HCT116 (cell line): ENCODE measurements around the gene VARS1.
"Not testable (repeated sequence)": the region's sequence is repeated elsewhere in the genome, so short reads cannot be mapped to it uniquely, and the experiment has no call there.

Experiments used
- CEBPB ChIP-seq: IDR thresholded peaks from 2 replicates; pipeline ENCODE4 v1.6.1; 2012; ENCODE audit warnings: low read depth
- CTCF ChIP-seq, 3 experiments: fragments of 200-600 bp in 1 of 3; sonication (generic) in 1 of 3; IDR thresholded peaks in 2 of 3; conservative IDR thresholded peaks in 1 of 3; 2 replicates each; pipeline ENCODE4 v1.5.1; 2012 to 2017; ENCODE audit warnings: low read depth in 2 of 3, low read length in 2 of 3, antibody characterized with exemption in 1 of 3, borderline replicate concordance in 1 of 3, control low read depth in 1 of 3, mild to moderate bottlenecking in 1 of 3, mixed read lengths in 1 of 3, mixed run types in 1 of 3, moderate library complexity in 1 of 3; ENCODE audit not compliant: insufficient read depth in 1 of 3
- EZH2 ChIP-seq: fragments of 200-600 bp; sonication (generic); IDR thresholded peaks from 2 replicates; pipeline ENCODE4 v1.6.1; 2017; ENCODE audit warnings: antibody characterized with exemption, mixed run types
- EZH2phosphoT487 ChIP-seq: fragments of 200-600 bp; IDR thresholded peaks from 2 replicates; pipeline ENCODE4 v1.6.1; 2018; ENCODE audit warnings: antibody characterized with exemption, borderline replicate concordance
- FOSL1 ChIP-seq: IDR thresholded peaks from 2 replicates; pipeline ENCODE4 v1.6.1; 2012; ENCODE audit warnings: low read depth
- POLR2A ChIP-seq: IDR thresholded peaks from 2 replicates; pipeline ENCODE4 v1.7.0; 2011; ENCODE audit warnings: borderline replicate concordance; ENCODE audit not compliant: insufficient read depth, insufficient read length; ENCODE audit errors: extremely low read depth
- POLR2AphosphoS5 ChIP-seq: IDR thresholded peaks from 2 replicates; pipeline ENCODE4 v1.6.1; 2011; ENCODE audit warnings: mild to moderate bottlenecking, low read depth, low read length, moderate library complexity
- RAD21 ChIP-seq: IDR thresholded peaks from 2 replicates; pipeline ENCODE4 v1.6.1; 2012; ENCODE audit warnings: low read depth, mild to moderate bottlenecking

GRCh38 chr6:31823592-31824196 is 28.1 kb upstream of the VARS1 start:
- TF ChIP-seq CEBPB; EZH2; POLR2A; CTCF (IDR thresholded peaks at IDR 0.05 in 2 of 3, conservative IDR thresholded peaks at IDR 0.05 in 1 of 3; ENCODE audit: borderline replicate concordance in 1 of 3, insufficient read depth in 1 of 3, low read depth in 2 of 3, low read length in 2 of 3); EZH2phosphoT487; RAD21; FOSL1; POLR2AphosphoS5: not testable (repeated sequence)
